Fibroblast of the aortic adventitia (primary cell): ENCODE data around the gene TFCP2L1. TPM values are rescaled to one million over a fixed set of nuclear protein-coding genes. Genes with fewer than 3 reads are reported as not detected.

Experiments used
- DNase-seq: peaks from one replicate; pipeline ENCODE4 v3.0.0-alpha.2; 2010; ENCODE audit warnings: low read depth
- H3K4me3 ChIP-seq: 2 replicates; pipeline ENCODE4 v1.5.1; 2011; ENCODE audit warnings: low read depth, mild to moderate bottlenecking, control low read depth, low read length, moderate library complexity
- total RNA-seq: library from RNA; depleted of rRNA; stranded (reverse); fragments of >200 nt; gene quantifications from 2 replicates; pipeline ENCODE4 v1.2.3, GENCODE V29; 2012; ENCODE audit warnings: low replicate concordance
- TF ChIP-seq, protein P1 (sequence below): IDR thresholded peaks from 2 replicates; pipeline ENCODE4 v1.5.1; 2011; ENCODE audit warnings: mild to moderate bottlenecking, low read length, control low read depth, inconsistent platforms; ENCODE audit not compliant: insufficient read depth

TFCP2L1 gene
- total RNA-seq, 1 donor: under 0.01 TPM

DNA sequence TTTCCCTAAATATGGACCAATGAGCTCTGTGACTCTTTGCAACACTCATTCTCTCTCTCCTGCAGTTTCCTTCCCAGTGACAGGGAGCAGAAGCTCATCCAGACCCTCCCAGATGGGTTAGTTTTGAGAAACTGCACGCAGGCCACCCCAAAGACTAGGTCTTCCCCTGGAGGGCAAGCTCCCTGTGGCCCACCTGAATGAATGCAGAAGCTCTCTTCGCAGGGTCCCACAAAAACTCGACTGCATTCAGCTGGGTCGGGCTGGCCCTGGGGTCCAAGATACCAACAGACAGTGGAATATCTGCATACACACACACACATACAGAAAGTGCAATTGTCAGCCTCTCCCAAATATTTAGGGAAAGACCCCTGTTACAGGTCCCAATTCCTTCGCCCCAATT is 37.0 kb downstream of the TFCP2L1 start:
- no peak for DNase-seq
- no peak overlapping the region for H3K4me3 ChIP-seq
- TF ChIP-seq, protein P1, sequence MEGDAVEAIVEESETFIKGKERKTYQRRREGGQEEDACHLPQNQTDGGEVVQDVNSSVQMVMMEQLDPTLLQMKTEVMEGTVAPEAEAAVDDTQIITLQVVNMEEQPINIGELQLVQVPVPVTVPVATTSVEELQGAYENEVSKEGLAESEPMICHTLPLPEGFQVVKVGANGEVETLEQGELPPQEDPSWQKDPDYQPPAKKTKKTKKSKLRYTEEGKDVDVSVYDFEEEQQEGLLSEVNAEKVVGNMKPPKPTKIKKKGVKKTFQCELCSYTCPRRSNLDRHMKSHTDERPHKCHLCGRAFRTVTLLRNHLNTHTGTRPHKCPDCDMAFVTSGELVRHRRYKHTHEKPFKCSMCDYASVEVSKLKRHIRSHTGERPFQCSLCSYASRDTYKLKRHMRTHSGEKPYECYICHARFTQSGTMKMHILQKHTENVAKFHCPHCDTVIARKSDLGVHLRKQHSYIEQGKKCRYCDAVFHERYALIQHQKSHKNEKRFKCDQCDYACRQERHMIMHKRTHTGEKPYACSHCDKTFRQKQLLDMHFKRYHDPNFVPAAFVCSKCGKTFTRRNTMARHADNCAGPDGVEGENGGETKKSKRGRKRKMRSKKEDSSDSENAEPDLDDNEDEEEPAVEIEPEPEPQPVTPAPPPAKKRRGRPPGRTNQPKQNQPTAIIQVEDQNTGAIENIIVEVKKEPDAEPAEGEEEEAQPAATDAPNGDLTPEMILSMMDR: no peak

DNA sequence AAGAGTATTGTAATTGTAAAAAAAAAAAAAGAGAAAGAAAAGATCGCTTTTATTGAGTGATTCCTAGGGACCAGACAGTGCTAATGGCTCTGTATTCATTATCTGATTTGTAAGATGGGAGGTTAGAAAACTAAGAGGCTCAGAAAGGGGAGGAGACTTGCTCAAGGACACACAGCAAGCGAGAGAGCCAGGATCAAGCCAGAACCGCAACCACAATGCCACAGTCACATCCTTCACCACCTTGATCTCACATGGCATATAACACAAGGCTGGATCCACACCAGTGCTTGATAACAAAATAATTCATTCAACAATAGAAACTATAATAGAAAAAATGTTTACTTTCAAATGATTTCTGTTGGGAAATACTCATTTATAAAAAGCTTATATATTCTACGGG is 37.5 kb downstream of the TFCP2L1 start:
- TF ChIP-seq, protein P1: no peak
- no peak for DNase-seq
- H3K4me3 ChIP-seq: no peak overlapping the region

DNA sequence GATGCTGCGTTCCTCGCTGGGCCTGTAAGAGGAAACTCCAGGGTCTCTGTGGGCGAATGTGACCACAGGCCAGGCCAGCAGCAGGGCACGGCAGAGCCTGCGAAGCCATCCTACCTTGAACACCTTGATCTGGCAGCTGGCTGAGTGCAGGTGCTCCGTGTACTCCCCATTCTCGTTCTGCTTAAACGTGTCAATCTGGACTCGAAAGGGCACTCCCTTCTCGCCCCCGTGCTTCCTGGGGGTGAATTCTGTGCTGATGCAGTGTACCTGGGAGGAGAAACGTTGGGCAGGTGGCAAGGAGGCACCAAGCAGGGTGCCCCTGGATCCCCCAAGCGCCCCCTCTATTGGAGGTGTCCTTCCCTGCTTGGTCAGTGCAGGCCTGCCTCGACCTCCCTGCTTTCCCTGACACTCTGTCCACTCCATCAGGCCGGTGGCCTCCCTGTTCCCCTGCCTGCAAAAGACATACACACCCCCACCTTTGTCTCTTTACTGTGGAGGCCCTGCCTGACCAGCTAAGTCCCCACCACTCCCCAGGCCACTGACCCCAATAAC is 38.2 kb downstream of the TFCP2L1 start:
- H3K4me3 ChIP-seq: no peak overlapping the region
- DNase-seq: no peak
- TF ChIP-seq, protein P1: no peak

DNA sequence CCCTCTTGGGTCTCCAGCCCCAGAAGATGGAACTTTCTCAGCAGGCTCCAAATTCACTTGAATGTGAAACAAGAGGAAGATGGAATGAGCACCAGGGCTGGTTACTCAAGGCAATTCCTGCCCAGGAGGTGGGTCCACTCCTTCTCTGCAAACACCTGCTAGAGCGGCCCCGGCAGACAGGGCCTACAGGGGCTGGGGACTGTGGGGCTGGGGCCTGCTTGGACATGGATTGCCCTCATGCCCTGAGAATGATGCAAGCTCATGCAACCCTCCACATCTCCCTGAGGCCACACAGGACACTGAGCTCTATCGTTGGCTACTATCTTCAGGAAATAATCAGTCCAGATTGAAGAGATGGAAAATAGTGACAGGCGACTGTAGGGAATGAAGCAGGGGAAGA is 39.1 kb downstream of the TFCP2L1 start:
- H3K4me3 ChIP-seq: no peak overlapping the region
- TF ChIP-seq, protein P1: no peak
- DNase-seq: no peak

DNA sequence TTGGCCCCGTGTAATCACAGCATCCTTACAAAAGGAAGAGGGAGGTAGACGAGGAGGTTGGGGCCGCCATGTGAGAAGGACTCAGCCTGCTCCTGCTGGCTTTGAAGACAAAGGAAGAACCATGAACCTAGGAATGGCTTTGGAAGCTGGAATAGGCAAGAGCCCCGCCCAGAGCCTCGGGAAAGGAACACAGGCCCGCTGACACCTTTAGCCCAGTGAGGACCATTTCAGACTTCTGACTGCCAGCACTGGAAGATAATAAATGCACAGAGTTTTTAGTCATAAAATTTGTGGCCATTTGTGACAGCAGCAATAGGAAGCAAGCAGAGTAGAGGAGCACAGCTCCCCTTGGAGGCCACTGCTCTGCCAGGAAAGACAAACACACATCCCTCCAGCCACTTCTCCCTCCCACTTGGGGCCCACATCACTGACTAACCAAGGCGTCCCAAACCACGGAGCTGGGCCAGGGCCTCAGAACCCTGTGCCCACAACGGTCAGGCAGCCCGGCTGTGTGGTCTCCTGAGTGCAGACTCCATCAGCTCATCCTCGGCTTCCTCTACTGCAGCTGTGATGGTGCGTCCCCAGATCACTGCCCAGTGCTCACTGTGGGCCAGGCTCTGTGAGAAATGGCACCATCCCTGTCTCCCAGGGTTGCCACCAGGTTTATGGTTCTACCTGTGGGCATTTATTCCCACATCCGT is 39.7 kb downstream of the TFCP2L1 start:
- TF ChIP-seq, protein P1: no peak
- H3K4me3 ChIP-seq: no peak overlapping the region
- no peak for DNase-seq

DNA sequence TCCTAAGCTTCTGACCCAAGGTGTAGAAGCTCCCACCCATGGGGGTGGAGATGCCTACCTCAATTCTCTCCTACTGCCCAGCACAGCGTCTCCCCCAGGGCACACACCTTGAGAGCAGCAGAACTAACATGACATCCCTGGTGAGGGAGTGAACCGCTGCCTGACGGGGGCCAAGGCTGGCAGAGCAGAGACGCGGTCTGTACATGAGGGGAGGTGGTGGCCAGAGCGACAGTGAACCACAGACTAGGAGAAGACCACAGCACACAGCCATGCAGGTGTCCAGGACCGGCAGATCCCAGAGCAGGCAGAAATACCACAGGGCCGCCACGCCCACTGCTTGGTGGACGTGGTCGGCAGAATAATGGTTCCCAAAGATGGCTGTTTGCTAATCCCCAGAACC is 40.4 kb downstream of the TFCP2L1 start:
- TF ChIP-seq, protein P1: no peak
- no peak overlapping the region for H3K4me3 ChIP-seq
- DNase-seq: no peak
